IMR-90 (cell line): ENCODE results near the gene SLC2A14.

Experiments
- CHD1 ChIP-seq: IDR thresholded peaks from 2 replicates; pipeline ENCODE4 v1.6.1; 2012; ENCODE audit warnings: low read depth, low read length, improper control_type of control experiment
- POLR2A ChIP-seq: IDR thresholded peaks from 2 replicates; pipeline ENCODE4 v1.6.1; 2012; ENCODE audit warnings: mild to moderate bottlenecking, low read depth, low read length
- RCOR1 ChIP-seq: IDR thresholded peaks from 2 replicates; pipeline ENCODE4 v1.6.1; 2012; ENCODE audit warnings: mild to moderate bottlenecking, low read length, improper control_type of control experiment; ENCODE audit not compliant: insufficient replicate concordance
- TF ChIP-seq, protein P1 (sequence below): conservative IDR thresholded peaks from 2 replicates; pipeline ENCODE4 v1.5.1; 2012; ENCODE audit warnings: mild to moderate bottlenecking, low read depth, low read length, improper control_type of control experiment

DNA sequence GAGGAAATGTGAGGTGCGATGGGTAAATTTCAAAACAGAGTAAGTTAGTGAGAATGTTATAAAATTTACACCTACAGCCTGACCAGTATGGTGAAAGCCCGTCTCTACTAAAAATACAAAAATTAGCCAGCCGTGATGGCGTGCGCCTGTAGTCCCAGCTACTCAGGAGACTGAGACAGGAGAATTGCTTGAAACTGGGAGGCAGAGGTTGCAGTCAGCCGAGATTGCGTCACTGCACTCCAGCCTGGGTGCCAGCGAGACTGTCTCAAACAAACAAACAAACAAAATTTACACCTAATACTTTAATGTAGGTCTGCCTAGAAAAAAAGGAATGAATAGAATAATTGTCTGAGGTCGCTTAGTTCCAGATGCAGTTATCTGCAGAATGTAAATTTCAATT is 37.6 kb downstream of the SLC2A14 start:
- TF ChIP-seq, protein P1, sequence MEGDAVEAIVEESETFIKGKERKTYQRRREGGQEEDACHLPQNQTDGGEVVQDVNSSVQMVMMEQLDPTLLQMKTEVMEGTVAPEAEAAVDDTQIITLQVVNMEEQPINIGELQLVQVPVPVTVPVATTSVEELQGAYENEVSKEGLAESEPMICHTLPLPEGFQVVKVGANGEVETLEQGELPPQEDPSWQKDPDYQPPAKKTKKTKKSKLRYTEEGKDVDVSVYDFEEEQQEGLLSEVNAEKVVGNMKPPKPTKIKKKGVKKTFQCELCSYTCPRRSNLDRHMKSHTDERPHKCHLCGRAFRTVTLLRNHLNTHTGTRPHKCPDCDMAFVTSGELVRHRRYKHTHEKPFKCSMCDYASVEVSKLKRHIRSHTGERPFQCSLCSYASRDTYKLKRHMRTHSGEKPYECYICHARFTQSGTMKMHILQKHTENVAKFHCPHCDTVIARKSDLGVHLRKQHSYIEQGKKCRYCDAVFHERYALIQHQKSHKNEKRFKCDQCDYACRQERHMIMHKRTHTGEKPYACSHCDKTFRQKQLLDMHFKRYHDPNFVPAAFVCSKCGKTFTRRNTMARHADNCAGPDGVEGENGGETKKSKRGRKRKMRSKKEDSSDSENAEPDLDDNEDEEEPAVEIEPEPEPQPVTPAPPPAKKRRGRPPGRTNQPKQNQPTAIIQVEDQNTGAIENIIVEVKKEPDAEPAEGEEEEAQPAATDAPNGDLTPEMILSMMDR: no peak
- TF ChIP-seq CHD1 (no peak), POLR2A (no peak), RCOR1 (no peak)
